HCT116 (cell line): ENCODE results near the gene CARS1. TPM values are rescaled to one million over a fixed set of nuclear protein-coding genes. Genes with fewer than 3 reads are reported as not detected.
"Not testable (repeated sequence)": the region's sequence is repeated elsewhere in the genome, so short reads cannot be mapped to it uniquely, and the experiment has no call there.

ENCODE experiments used
- ATAC-seq: fragments of 200-7000 bp; cut with Tn5 transposase; 2 replicates; pipeline ENCODE4 v1.9.1; 2020; ENCODE audit warnings: mild to moderate bottlenecking, moderate library complexity
- BruUV-seq: library from RNA; stranded (reverse); fragments of 400-500 nt; replicated peaks from 2 replicates; lab custom pipeline; 2021; lab: Mats Ljungman, UMichigan
- CTCF ChIA-PET: fragments of 300-600 bp; sonication (Branson Sonifier 250); formaldehyde crosslinking; loops from one replicate; lab custom pipeline; 2021; ENCODE audit warnings: antibody characterized with exemption; lab: Charles Lee
- POLR2A ChIA-PET: fragments of 300-600, 350-600 bp; sonication (Branson Sonifier 250); formaldehyde crosslinking; loops from one replicate; lab custom pipeline; 2021; ENCODE audit warnings: antibody characterized with exemption; lab: Charles Lee
- RAD21 ChIA-PET, 2 experiments: fragments of 300-600 bp; sonication (Branson Sonifier 250); formaldehyde crosslinking; loops; one replicate each; lab custom pipeline; 2023; ENCODE audit warnings: low total read pairs in 2 of 2; ENCODE audit not compliant: uncharacterized antibody in 2 of 2, unreplicated experiment in 2 of 2, low non-redundant PET in 1 of 2; lab: Charles Lee
- DNase-seq: peaks from one replicate; pipeline ENCODE4 v3.0.0-alpha.2; 2010; ENCODE audit warnings: low read depth, low spot score
- H2AFZ ChIP-seq: fragments of 200-600 bp; shearing (Covaris generic), sonication (generic); 2 replicates; pipeline ENCODE4 v1.6.1; 2017; ENCODE audit warnings: low read depth, mixed run types, mixed read lengths, antibody characterized with exemption, low read length; ENCODE audit not compliant: poor library complexity, severe bottlenecking
- H3K27ac ChIP-seq: 2 replicates; pipeline ENCODE4 v1.5.1; 2012; ENCODE audit warnings: low read depth, low read length
- H3K27me3 ChIP-seq: fragments of 200-600 bp; sonication (generic); 2 replicates; pipeline ENCODE4 v1.6.1; 2016; ENCODE audit warnings: mixed run types, low read length, mixed read lengths; ENCODE audit not compliant: insufficient read depth
- H3K36me3 ChIP-seq, 2 experiments: fragments of 200-500 bp in 1 of 2; fragments of 200-600 bp in 1 of 2; sonication (Bioruptor generic) in 1 of 2; sonication (generic) in 1 of 2; 2 replicates each; pipeline versions ENCODE4 v1.5.1 to v1.6.1; 2014 to 2016; ENCODE audit warnings: low read length in 2 of 2, inconsistent platforms in 1 of 2, mixed read lengths in 1 of 2, mixed run types in 1 of 2; ENCODE audit not compliant: insufficient read depth in 2 of 2, control insufficient read depth in 1 of 2
- H3K4me1 ChIP-seq, 2 experiments: fragments of 200-600 bp in 1 of 2; sonication (generic) in 1 of 2; 2 replicates each; pipeline versions ENCODE4 v1.5.1 to v1.6.1; 2012 to 2017; ENCODE audit warnings: low read length in 2 of 2, inconsistent platforms in 1 of 2, mild to moderate bottlenecking in 1 of 2, mixed read lengths in 1 of 2, mixed run types in 1 of 2, moderate library complexity in 1 of 2; ENCODE audit not compliant: insufficient read depth in 2 of 2, control insufficient read depth in 1 of 2
- H3K4me2 ChIP-seq: fragments of 200-600 bp; sonication (generic); 2 replicates; pipeline ENCODE4 v1.6.1; 2017; ENCODE audit warnings: mixed run types, low read length, mixed read lengths
- H3K4me3 ChIP-seq, 2 experiments: fragments of 200-600 bp in 1 of 2; sonication (generic) in 1 of 2; replicated peaks in 1 of 2; 2 replicates each; pipeline ENCODE4 v1.5.1; 2011 to 2016; ENCODE audit warnings: low read length in 2 of 2, control low read depth in 1 of 2, low read depth in 1 of 2, mild to moderate bottlenecking in 1 of 2, mixed read lengths in 1 of 2, mixed run types in 1 of 2
- H3K79me2 ChIP-seq: fragments of 200-600 bp; sonication (generic); 2 replicates; pipeline ENCODE4 v1.6.1; 2017; ENCODE audit warnings: mild to moderate bottlenecking, mixed run types, low read length, moderate library complexity, mixed read lengths; ENCODE audit not compliant: insufficient read depth
- H3K9ac ChIP-seq: fragments of 200-600 bp; sonication (generic); 2 replicates; pipeline ENCODE4 v1.6.1; 2016; ENCODE audit warnings: low read length, mixed read lengths
- H3K9me2 ChIP-seq: fragments of 200-600 bp; sonication (generic), shearing (Covaris generic); 2 replicates; pipeline ENCODE4 v1.6.1; 2017; ENCODE audit warnings: mixed run types, mild to moderate bottlenecking, moderate library complexity; ENCODE audit not compliant: insufficient read depth
- H3K9me3 ChIP-seq, 2 experiments: fragments of 200-500 bp in 1 of 2; fragments of 200-600 bp in 1 of 2; sonication (Bioruptor generic) in 1 of 2; sonication (generic) in 1 of 2; 2 replicates each; pipeline ENCODE4 v1.6.1; 2014 to 2017; ENCODE audit warnings: low read length in 2 of 2, mixed read lengths in 2 of 2, inconsistent platforms in 1 of 2, low read depth in 1 of 2, mild to moderate bottlenecking in 1 of 2, mixed run types in 1 of 2, moderate library complexity in 1 of 2; ENCODE audit not compliant: control insufficient read depth in 1 of 2, insufficient read depth in 1 of 2
- H4K20me1 ChIP-seq: fragments of 200-600 bp; sonication (generic), shearing (Covaris generic); 2 replicates; pipeline ENCODE4 v1.6.1; 2017; ENCODE audit warnings: mixed run types, mild to moderate bottlenecking, moderate library complexity; ENCODE audit not compliant: insufficient read depth
- ATF3 ChIP-seq: IDR thresholded peaks from 2 replicates; pipeline ENCODE4 v1.6.1; 2012
- CEBPB ChIP-seq: IDR thresholded peaks from 2 replicates; pipeline ENCODE4 v1.6.1; 2012; ENCODE audit warnings: low read depth
- EZH2phosphoT487 ChIP-seq: fragments of 200-600 bp; IDR thresholded peaks from 2 replicates; pipeline ENCODE4 v1.6.1; 2018; ENCODE audit warnings: antibody characterized with exemption, borderline replicate concordance
- FOSL1 ChIP-seq: IDR thresholded peaks from 2 replicates; pipeline ENCODE4 v1.6.1; 2012; ENCODE audit warnings: low read depth
- JUND ChIP-seq: IDR thresholded peaks from 2 replicates; pipeline ENCODE4 v1.6.1; 2012
- POLR2A ChIP-seq: IDR thresholded peaks from 2 replicates; pipeline ENCODE4 v1.7.0; 2011; ENCODE audit warnings: borderline replicate concordance; ENCODE audit not compliant: insufficient read depth, insufficient read length; ENCODE audit errors: extremely low read depth
- POLR2AphosphoS5 ChIP-seq: IDR thresholded peaks from 2 replicates; pipeline ENCODE4 v1.6.1; 2011; ENCODE audit warnings: mild to moderate bottlenecking, low read depth, low read length, moderate library complexity
- RAD21 ChIP-seq: IDR thresholded peaks from 2 replicates; pipeline ENCODE4 v1.6.1; 2012; ENCODE audit warnings: low read depth, mild to moderate bottlenecking
- SP1 ChIP-seq: IDR thresholded peaks from 2 replicates; pipeline ENCODE4 v1.6.1; 2012; ENCODE audit warnings: low read depth
- SRF ChIP-seq: IDR thresholded peaks from 2 replicates; pipeline ENCODE4 v1.6.1; 2012; ENCODE audit warnings: low read depth
- TCF7L2 ChIP-seq: IDR thresholded peaks from 2 replicates; pipeline ENCODE4 v1.7.0; 2011; ENCODE audit warnings: borderline replicate concordance, inconsistent platforms; ENCODE audit not compliant: insufficient read depth, insufficient read length; ENCODE audit errors: extremely low read depth
- YY1 ChIP-seq: IDR thresholded peaks from 2 replicates; pipeline ENCODE4 v1.6.1; 2011; ENCODE audit warnings: low read length, low read depth, moderate library complexity, mild to moderate bottlenecking; ENCODE audit not compliant: insufficient replicate concordance; ENCODE audit errors: extremely low read depth
- ZFX ChIP-seq: fragments of 450-650 bp; IDR thresholded peaks from 2 replicates; pipeline ENCODE4 v1.6.1; 2017
- intact Hi-C: fragments of 100-400 bp; cut with micrococcal nuclease; formaldehyde crosslinking; loops from 2 replicates; pipeline ENCODE4 v1.10.0; 2022
- total RNA-seq: library from RNA; stranded (reverse); gene quantifications from one replicate; pipeline ENCODE4 v1.2.1, GENCODE V29; 2021; ENCODE audit not compliant: unreplicated experiment
- TF ChIP-seq, protein P1 (sequence below): IDR thresholded peaks from 2 replicates; pipeline ENCODE4 v1.6.1; 2012
- TF ChIP-seq, protein P2 (sequence below), 3 experiments: fragments of 200-600 bp in 1 of 3; sonication (generic) in 1 of 3; IDR thresholded peaks in 2 of 3; conservative IDR thresholded peaks in 1 of 3; 2 replicates each; pipeline ENCODE4 v1.5.1; 2012 to 2017; ENCODE audit warnings: low read depth in 2 of 3, low read length in 2 of 3, antibody characterized with exemption in 1 of 3, borderline replicate concordance in 1 of 3, control low read depth in 1 of 3, mild to moderate bottlenecking in 1 of 3, mixed read lengths in 1 of 3, mixed run types in 1 of 3, moderate library complexity in 1 of 3; ENCODE audit not compliant: insufficient read depth in 1 of 3
- TF ChIP-seq, protein P3 (sequence below): IDR thresholded peaks from 2 replicates; pipeline ENCODE4 v1.6.1; 2012; ENCODE audit warnings: low read depth

The CARS1 gene
- total RNA-seq, 1 experiment from 2014 or later, result 124 TPM

DNA sequence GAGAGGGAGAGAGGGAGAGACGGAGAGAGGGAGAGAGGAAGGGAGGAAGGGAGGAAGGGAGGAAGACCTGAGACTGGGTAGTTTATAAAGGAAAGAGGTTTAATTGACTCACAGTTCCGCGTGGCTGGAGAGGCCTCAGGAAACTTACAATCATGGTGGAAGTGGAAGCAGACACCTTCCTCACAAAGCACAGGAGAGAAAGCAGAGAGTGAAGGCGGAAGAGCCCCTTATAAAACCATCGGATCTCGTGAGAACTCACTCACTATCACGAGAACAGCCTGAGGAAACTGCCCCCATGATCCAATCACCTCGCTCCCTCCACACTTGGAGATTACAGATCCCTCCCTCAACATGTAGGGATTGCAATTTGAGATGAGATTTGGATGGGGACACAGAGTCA, 12.2 kb upstream of the CARS1 start:
- intact Hi-C loops, result no loop called here
- Histone ChIP-seq H3K4me2 (no peak overlapping the region), H3K9ac (no peak overlapping the region), H3K9me2 (no peaks in the 10 kb centered on the region), H3K27me3 (no peaks in the 10 kb centered on the region), H3K27ac (no peak overlapping the region), H3K4me1 (no peaks in the 10 kb centered on the region; a peak in 1 of 4 replicates), H3K4me3 (no peak overlapping the region), H3K9me3 (no peaks in the 10 kb centered on the region), H4K20me1 (no peaks in the 10 kb centered on the region), H2AFZ (no peak overlapping the region), H3K79me2 (no peaks in the 10 kb centered on the region), H3K36me3 (no peaks in the 10 kb centered on the region)
- TF ChIP-seq RAD21, result no peak
- no peak for TF ChIP-seq JUND
- TF ChIP-seq POLR2AphosphoS5, result no peak
- no peak for TF ChIP-seq TCF7L2
- TF ChIP-seq ATF3, result no peak
- no peak for TF ChIP-seq EZH2phosphoT487
- TF ChIP-seq SP1, result no peak
- TF ChIP-seq, protein P1, sequence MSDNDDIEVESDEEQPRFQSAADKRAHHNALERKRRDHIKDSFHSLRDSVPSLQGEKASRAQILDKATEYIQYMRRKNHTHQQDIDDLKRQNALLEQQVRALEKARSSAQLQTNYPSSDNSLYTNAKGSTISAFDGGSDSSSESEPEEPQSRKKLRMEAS, result no peak
- TF ChIP-seq POLR2A, result no peak
- no peak for TF ChIP-seq SRF
- TF ChIP-seq, protein P2, sequence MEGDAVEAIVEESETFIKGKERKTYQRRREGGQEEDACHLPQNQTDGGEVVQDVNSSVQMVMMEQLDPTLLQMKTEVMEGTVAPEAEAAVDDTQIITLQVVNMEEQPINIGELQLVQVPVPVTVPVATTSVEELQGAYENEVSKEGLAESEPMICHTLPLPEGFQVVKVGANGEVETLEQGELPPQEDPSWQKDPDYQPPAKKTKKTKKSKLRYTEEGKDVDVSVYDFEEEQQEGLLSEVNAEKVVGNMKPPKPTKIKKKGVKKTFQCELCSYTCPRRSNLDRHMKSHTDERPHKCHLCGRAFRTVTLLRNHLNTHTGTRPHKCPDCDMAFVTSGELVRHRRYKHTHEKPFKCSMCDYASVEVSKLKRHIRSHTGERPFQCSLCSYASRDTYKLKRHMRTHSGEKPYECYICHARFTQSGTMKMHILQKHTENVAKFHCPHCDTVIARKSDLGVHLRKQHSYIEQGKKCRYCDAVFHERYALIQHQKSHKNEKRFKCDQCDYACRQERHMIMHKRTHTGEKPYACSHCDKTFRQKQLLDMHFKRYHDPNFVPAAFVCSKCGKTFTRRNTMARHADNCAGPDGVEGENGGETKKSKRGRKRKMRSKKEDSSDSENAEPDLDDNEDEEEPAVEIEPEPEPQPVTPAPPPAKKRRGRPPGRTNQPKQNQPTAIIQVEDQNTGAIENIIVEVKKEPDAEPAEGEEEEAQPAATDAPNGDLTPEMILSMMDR (IDR thresholded peaks at IDR 0.05 in 2 of 3, conservative IDR thresholded peaks at IDR 0.05 in 1 of 3; ENCODE audit: borderline replicate concordance in 1 of 3, insufficient read depth in 1 of 3, low read depth in 2 of 3, low read length in 2 of 3), result no peak
- TF ChIP-seq CEBPB, result no peak
- no peak for TF ChIP-seq YY1
- no peak for TF ChIP-seq ZFX
- TF ChIP-seq, protein P3, sequence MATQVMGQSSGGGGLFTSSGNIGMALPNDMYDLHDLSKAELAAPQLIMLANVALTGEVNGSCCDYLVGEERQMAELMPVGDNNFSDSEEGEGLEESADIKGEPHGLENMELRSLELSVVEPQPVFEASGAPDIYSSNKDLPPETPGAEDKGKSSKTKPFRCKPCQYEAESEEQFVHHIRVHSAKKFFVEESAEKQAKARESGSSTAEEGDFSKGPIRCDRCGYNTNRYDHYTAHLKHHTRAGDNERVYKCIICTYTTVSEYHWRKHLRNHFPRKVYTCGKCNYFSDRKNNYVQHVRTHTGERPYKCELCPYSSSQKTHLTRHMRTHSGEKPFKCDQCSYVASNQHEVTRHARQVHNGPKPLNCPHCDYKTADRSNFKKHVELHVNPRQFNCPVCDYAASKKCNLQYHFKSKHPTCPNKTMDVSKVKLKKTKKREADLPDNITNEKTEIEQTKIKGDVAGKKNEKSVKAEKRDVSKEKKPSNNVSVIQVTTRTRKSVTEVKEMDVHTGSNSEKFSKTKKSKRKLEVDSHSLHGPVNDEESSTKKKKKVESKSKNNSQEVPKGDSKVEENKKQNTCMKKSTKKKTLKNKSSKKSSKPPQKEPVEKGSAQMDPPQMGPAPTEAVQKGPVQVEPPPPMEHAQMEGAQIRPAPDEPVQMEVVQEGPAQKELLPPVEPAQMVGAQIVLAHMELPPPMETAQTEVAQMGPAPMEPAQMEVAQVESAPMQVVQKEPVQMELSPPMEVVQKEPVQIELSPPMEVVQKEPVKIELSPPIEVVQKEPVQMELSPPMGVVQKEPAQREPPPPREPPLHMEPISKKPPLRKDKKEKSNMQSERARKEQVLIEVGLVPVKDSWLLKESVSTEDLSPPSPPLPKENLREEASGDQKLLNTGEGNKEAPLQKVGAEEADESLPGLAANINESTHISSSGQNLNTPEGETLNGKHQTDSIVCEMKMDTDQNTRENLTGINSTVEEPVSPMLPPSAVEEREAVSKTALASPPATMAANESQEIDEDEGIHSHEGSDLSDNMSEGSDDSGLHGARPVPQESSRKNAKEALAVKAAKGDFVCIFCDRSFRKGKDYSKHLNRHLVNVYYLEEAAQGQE, result no peak
- TF ChIP-seq FOSL1, result no peak
- RAD21 ChIA-PET, result no interaction called here
- no peak for ATAC-seq
- no TSS peak for BruUV-seq
- CTCF ChIA-PET, result interaction anchor here (0.7 kb wide), 1 partner anchor 1187 kb away, joined by 3 read pairs; no protein-coding TSS in a partner anchor
- POLR2A ChIA-PET, result no interaction called here
- no peak for DNase-seq

DNA sequence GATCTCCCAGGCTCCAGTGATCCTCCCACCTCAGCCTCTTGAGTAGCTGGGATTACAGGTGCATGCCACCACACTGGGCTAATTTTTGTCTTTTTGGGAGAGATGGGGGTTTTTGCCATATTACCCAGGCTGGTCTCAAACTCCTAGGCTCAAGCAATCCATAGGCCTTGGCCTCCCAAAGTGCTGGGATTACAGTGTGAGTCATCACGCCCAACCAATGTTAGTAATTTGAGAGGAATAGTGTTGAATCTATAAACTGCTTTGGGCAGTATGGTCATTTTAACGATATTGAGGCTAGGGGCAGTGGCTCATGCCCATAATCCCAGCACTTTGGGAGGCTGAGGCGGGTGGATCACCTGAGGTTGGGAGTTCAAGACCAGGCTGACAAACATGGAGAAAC, 9.1 kb upstream of the CARS1 start:
- H4K20me1 ChIP-seq, DNase-seq, CTCF ChIA-PET, H3K79me2 ChIP-seq, H3K4me2 ChIP-seq, H3K9ac ChIP-seq, H3K9me2 ChIP-seq, H3K4me3 ChIP-seq, RAD21 ChIA-PET, H3K27me3 ChIP-seq, H3K36me3 ChIP-seq, ATAC-seq, H3K9me3 ChIP-seq, intact Hi-C loops, H3K27ac ChIP-seq, POLR2A ChIA-PET, H3K4me1 ChIP-seq, BruUV-seq, H2AFZ ChIP-seq: not testable (repeated sequence)
